Naive thymus-derived CD8-positive, alpha-beta T cell (primary cell): ENCODE results near the gene TRABD2B. TPM values are rescaled to one million over a fixed set of nuclear protein-coding genes. Genes with fewer than 3 reads are reported as not detected.
A peak's percentile ranks its signal among the peaks of the same experiment; 100 is the strongest.

ENCODE experiments used
- ATAC-seq, 2 donors: fragments of 150-1000 bp; cut with Tn5 transposase in 1 of 2; sonication (Bioruptor Pico), chemical (Tn5 transposase) in 1 of 2; 1 replicate in 1 of 2; 2 replicates in 1 of 2; pipeline ENCODE4 v1.10.0; 2021; ENCODE audit warnings: mild to moderate bottlenecking in 2 of 2, moderate library complexity in 2 of 2
- POLR2A ChIA-PET: fragments of 350-600 bp; sonication (Branson Sonifier 250); formaldehyde crosslinking; loops from one replicate; lab custom pipeline; 2021; ENCODE audit warnings: antibody characterized with exemption; lab: Charles Lee
- DNase-seq, 10 donors: peaks; one replicate each; pipeline versions ENCODE4 v3.0.0 to v3.0.0-alpha.2; 2020 to 2022
- H3K27ac Mint-ChIP-seq, 10 donors: one replicate each; pipeline ENCODE4 v1.8.0; 2020 to 2022; ENCODE audit warnings: mild to moderate bottlenecking in 10 of 10, mixed read lengths in 10 of 10, moderate library complexity in 4 of 10, inconsistent platforms in 1 of 10
- H3K27me3 Mint-ChIP-seq, 5 donors: one replicate each; pipeline ENCODE4 v1.8.0; 2021 to 2022; ENCODE audit warnings: mixed read lengths in 5 of 5
- H3K36me3 Mint-ChIP-seq, 3 donors: one replicate each; pipeline ENCODE4 v1.8.0; 2020 to 2022; ENCODE audit warnings: mixed read lengths in 3 of 3, mild to moderate bottlenecking in 2 of 3, inconsistent platforms in 1 of 3
- H3K4me1 Mint-ChIP-seq, 4 donors: one replicate each; pipeline ENCODE4 v1.8.0; 2021 to 2022; ENCODE audit warnings: mixed read lengths in 4 of 4
- H3K4me3 Mint-ChIP-seq, 10 donors: one replicate each; pipeline ENCODE4 v1.8.0; 2020 to 2022; ENCODE audit warnings: mild to moderate bottlenecking in 10 of 10, mixed read lengths in 10 of 10, moderate library complexity in 6 of 10, inconsistent platforms in 1 of 10
- H3K9me3 Mint-ChIP-seq, 9 donors: one replicate each; pipeline ENCODE4 v1.8.0; 2020 to 2022; ENCODE audit warnings: mixed read lengths in 9 of 9, mild to moderate bottlenecking in 3 of 9, inconsistent platforms in 1 of 9, moderate library complexity in 1 of 9
- polyA plus RNA-seq, 3 donors: library from polyadenylated mRNA; unstranded; fragments of 300-500 nt; fragmentation: Illumina TruSeq; gene quantifications; one replicate each; pipeline ENCODE4 v1.2.3, GENCODE V29; 2021
- total RNA-seq, 8 experiments: library from RNA in 2 of 8; stranded (reverse) in 2 of 8; gene quantifications; one replicate each; pipeline ENCODE4 v1.2.3 and lab custom pipeline; 2021 to 2026

The TRABD2B gene
- total and polyA plus RNA-seq, 5 experiments from 2014 or later: not detected

- POLR2A ChIA-PET: no interaction called here
- DNase-seq (no peak), ATAC-seq (no peak)
- H3K9me3 Mint-ChIP-seq: peaks cover 0 to 2% (median 0%) of the 10 kb centered on the region in 9 donors
- H3K4me1 Mint-ChIP-seq: peaks cover 3 to 12% (median 8%) of the 10 kb centered on the region in 4 donors
- H3K36me3 Mint-ChIP-seq: peaks cover 0 to 7% (median 0%) of the 10 kb centered on the region in 3 donors
- H3K4me3 Mint-ChIP-seq: peak overlapping the region in 9 of 10 donors; percentile 12 to 88 (median 71)
- peaks cover 33 to 82% (median 53%) of the 10 kb centered on the region in 5 donors for H3K27me3 Mint-ChIP-seq
- no peak overlapping the region for H3K27ac Mint-ChIP-seq
These were observed 1.7 kb downstream of the TRABD2B start for GRCh38 chr1:47995306-47996050.

- Mint-ChIP-seq H3K27me3 (peaks cover 32 to 69% (median 52%) of the 10 kb centered on the region in 5 donors), H3K4me1 (peaks cover 3 to 12% (median 8%) of the 10 kb centered on the region in 4 donors), H3K9me3 (peaks cover 0 to 2% (median 0%) of the 10 kb centered on the region in 9 donors), H3K36me3 (peaks cover 0 to 7% (median 0%) of the 10 kb centered on the region in 3 donors), H3K27ac (no peak overlapping the region), H3K4me3 (peak overlapping the region in 1 of 10 donors; percentile 10)
- DNase-seq: no peak
- no peak for ATAC-seq
- POLR2A ChIA-PET: no interaction called here
These were observed 3.1 kb downstream of the TRABD2B start for GRCh38 chr1:47993881-47994625.

DNA sequence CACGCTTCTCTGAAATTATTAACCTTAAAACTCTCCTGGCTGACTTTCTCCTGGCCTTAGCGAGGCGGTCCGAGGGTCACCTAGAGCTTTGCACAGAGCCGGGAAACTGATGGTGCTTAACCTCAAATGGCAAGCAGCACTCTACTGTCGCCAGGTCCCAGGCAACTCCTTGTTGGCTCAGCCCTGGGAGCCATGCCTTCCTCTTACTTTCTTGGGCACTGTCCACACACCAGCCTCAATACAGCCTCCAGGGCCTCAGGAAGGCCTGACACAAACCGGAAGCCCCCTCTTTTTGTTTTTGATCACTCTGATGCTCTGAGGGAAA is 3.8 kb downstream of the TRABD2B start:
- ATAC-seq: no peak
- H3K27ac Mint-ChIP-seq: no peak overlapping the region
- peaks cover 26 to 62% (median 46%) of the 10 kb centered on the region in 5 donors for H3K27me3 Mint-ChIP-seq

DNA sequence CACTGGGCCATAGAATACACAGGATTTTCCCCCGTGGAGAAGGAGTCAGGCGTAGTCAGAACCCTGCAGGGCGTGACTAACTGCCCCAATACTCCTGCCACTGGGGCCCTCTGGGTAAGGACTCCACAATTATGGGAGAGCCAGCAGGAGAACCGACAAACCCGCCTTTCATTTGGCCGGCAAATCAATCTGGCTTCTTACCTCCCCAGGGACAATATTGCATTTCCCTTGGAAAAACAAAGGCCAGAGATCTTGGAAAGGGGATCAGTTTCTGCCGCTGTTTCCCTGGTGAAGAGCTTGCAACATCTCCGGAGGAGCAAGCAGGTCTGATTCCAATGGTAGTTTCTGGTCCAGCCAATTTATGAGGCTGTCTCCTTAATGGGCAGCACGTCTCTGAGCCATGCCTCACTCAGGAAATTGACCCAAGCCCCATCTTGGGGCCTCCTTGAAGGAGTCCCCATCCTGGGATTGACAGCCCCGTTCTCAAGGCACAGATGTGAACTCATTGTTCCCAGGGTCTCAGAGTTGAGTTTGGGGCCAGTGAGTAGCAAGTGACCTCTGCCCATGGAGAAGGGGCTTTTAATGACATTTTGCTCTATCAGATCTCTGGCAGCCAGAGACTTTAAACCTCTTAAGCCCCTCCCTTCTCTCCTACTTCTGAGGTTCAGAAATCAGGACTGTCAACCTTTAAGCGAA is 4.3 kb downstream of the TRABD2B start:
- Mint-ChIP-seq H3K27me3 (peaks cover 25 to 57% (median 45%) of the 10 kb centered on the region in 5 donors), H3K9me3 (no peaks in the 10 kb centered on the region), H3K27ac (no peak overlapping the region), H3K36me3 (peaks cover 0 to 7% (median 0%) of the 10 kb centered on the region in 3 donors), H3K4me1 (peaks cover 3 to 10% (median 7%) of the 10 kb centered on the region in 4 donors), H3K4me3 (no peak overlapping the region)
- DNase-seq (no peak), ATAC-seq (no peak)
- POLR2A ChIA-PET: no interaction called here

More for the DNA sequence above, 3.8 kb downstream of the TRABD2B start:
- Mint-ChIP-seq H3K9me3 (peaks cover 0 to 2% (median 0%) of the 10 kb centered on the region in 9 donors), H3K36me3 (peaks cover 0 to 7% (median 0%) of the 10 kb centered on the region in 3 donors), H3K4me3 (no peak overlapping the region), H3K4me1 (peaks cover 3 to 12% (median 8%) of the 10 kb centered on the region in 4 donors)
- DNase-seq: no peak
- POLR2A ChIA-PET: no interaction called here

DNA sequence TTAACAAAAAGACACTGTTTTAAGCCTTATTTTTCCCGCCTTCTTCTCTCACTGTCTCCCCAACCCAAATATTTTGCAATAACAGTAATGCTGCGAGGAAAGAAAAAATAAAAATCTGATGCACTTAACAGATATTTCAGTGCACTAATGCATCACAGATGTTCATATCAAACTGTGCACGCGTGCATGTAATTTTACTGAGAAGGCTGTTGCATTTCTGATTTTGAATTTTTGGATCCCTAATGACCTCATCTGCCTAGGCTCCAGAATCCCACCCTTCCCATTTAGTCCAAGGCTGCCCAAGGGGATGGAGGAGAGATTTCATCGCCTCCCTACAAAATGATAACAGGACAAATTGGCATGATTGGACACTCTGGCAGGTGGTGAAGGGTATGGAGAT is 5.5 kb downstream of the TRABD2B start:
- DNase-seq: no peak
- H3K9me3 Mint-ChIP-seq: no peaks in the 10 kb centered on the region
- peaks cover 23 to 58% (median 43%) of the 10 kb centered on the region in 5 donors for H3K27me3 Mint-ChIP-seq
- peaks cover 0 to 7% (median 0%) of the 10 kb centered on the region in 3 donors for H3K36me3 Mint-ChIP-seq
- no peak overlapping the region for H3K27ac Mint-ChIP-seq
- POLR2A ChIA-PET: no interaction called here
- no peak for ATAC-seq
- H3K4me3 Mint-ChIP-seq: no peak overlapping the region
- peaks cover 2 to 9% (median 5%) of the 10 kb centered on the region in 4 donors for H3K4me1 Mint-ChIP-seq

DNA sequence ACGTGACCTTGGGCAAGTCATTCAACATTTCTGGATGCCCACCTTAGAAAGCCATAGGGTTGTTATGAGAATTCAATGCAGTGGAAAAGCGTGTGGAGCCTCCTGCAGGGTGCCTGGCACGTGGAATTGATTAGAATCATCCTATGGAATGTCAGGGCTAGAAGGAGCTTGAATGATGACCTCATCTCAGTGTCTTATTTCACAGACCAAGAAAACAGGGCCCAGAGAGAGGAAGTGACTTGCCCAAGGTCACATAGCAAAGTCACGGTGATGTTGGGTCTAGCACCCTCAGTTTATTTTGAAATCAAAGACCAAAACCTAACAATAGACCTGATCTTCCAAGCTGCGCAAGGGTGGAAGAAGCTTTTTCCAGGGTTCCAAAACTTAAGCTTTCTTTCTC is 6.0 kb downstream of the TRABD2B start:
- peaks cover 0 to 6% (median 0%) of the 10 kb centered on the region in 3 donors for H3K36me3 Mint-ChIP-seq
- ATAC-seq (no peak), DNase-seq (no peak)
- no peaks in the 10 kb centered on the region for H3K9me3 Mint-ChIP-seq
- no peak overlapping the region for H3K4me3 Mint-ChIP-seq
- POLR2A ChIA-PET: no interaction called here
- H3K27me3 Mint-ChIP-seq: peaks cover 25 to 58% (median 47%) of the 10 kb centered on the region in 5 donors
- peaks cover 1 to 6% (median 3%) of the 10 kb centered on the region in 4 donors for H3K4me1 Mint-ChIP-seq
- H3K27ac Mint-ChIP-seq: no peak overlapping the region

GRCh38 chr1:47990286-47990685 is 6.9 kb downstream of the TRABD2B start:
- no peaks in the 10 kb centered on the region for H3K36me3 Mint-ChIP-seq
- ATAC-seq: no peak
- POLR2A ChIA-PET: no interaction called here
- no peaks in the 10 kb centered on the region for H3K9me3 Mint-ChIP-seq
- no peak overlapping the region for H3K27ac Mint-ChIP-seq
- H3K4me1 Mint-ChIP-seq: no peaks in the 10 kb centered on the region
- no peak for DNase-seq
- peaks cover 18 to 58% (median 49%) of the 10 kb centered on the region in 5 donors for H3K27me3 Mint-ChIP-seq
- no peak overlapping the region for H3K4me3 Mint-ChIP-seq

- H3K27me3 Mint-ChIP-seq: peaks cover 18 to 61% (median 46%) of the 10 kb centered on the region in 5 donors
- H3K9me3 Mint-ChIP-seq: no peaks in the 10 kb centered on the region
- no peak for ATAC-seq
- peaks cover 0 to 7% (median 4%) of the 10 kb centered on the region in 4 donors for H3K4me1 Mint-ChIP-seq
- no peak overlapping the region for H3K27ac Mint-ChIP-seq
- H3K36me3 Mint-ChIP-seq: no peaks in the 10 kb centered on the region
- no peak overlapping the region for H3K4me3 Mint-ChIP-seq
- POLR2A ChIA-PET: no interaction called here
- no peak for DNase-seq
These were observed 9.6 kb downstream of the TRABD2B start for GRCh38 chr1:47987601-47988000.

- ATAC-seq (no peak), DNase-seq (no peak)
- H3K4me3 Mint-ChIP-seq: no peak overlapping the region
- H3K27me3 Mint-ChIP-seq: peaks cover 18 to 55% (median 46%) of the 10 kb centered on the region in 5 donors
- H3K27ac Mint-ChIP-seq: peak overlapping the region in 1 of 10 donors; percentile 57
- POLR2A ChIA-PET: no interaction called here
- no peaks in the 10 kb centered on the region for H3K36me3 Mint-ChIP-seq
- H3K9me3 Mint-ChIP-seq: no peaks in the 10 kb centered on the region
- H3K4me1 Mint-ChIP-seq: peaks cover 0 to 7% (median 4%) of the 10 kb centered on the region in 4 donors
These were observed 10.4 kb downstream of the TRABD2B start for GRCh38 chr1:47986761-47987200.

DNA sequence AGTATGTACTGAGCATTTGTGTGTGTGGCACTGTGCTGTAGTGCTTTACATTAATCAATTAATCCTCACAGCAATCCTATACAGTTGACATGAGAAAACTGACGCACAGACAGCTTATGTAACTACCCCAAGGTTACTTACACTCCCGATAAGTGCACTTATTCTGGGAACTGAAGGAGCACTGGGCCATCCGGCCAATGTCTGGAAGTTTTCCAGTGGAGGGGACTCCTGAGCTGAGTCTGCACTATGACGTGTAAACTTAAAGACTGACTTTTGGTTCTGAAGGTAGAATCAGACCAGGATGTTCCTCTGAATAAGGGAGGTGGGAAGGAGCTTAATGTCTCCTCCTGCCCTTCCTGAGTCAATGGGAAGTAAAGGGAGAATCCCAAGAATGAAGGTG is 12.2 kb downstream of the TRABD2B start:
- H3K4me1 Mint-ChIP-seq: peaks cover 0 to 7% (median 6%) of the 10 kb centered on the region in 4 donors
- H3K27me3 Mint-ChIP-seq: peaks cover 19 to 60% (median 49%) of the 10 kb centered on the region in 5 donors
- ATAC-seq (no peak), DNase-seq (no peak)
- H3K4me3 Mint-ChIP-seq: no peak overlapping the region
- H3K9me3 Mint-ChIP-seq: no peaks in the 10 kb centered on the region
- H3K36me3 Mint-ChIP-seq: no peaks in the 10 kb centered on the region
- H3K27ac Mint-ChIP-seq: no peak overlapping the region
- POLR2A ChIA-PET: no interaction called here

DNA sequence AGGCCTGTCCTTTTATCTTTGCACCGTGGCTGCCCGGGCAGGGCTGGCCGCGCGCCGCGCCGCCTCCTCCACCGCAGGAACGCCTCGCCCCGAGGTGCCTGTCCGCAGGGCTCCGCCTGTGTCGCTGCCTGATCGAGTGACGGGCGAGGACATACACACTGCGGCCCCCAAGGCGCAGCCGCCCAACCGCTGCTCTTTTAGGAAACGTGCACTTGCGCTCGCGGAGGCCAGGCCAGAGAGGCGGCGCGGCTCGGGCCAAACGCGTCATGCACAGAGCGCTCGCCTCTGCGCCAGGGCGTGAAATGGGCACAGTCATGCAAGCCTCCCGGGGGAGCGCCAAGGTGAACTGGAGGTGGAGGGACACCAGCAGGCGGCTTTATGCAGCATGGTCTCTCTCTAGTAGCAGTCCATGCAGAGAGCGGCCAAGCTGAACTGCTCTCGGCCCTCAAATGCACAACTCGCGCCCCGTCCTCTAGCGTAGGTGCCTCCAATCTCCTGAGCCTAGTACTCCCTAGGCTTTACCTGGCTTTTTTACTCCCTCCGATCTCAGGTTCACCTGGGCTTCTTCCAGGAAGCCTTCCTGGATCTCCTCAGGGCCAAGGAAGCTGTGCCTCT is 12.9 kb downstream of the TRABD2B start:
- POLR2A ChIA-PET: interaction anchor here (0.6 kb wide), 1 partner anchor 17 kb away, joined by 5 read pairs; no protein-coding TSS in a partner anchor

GRCh38 chr1:47983691-47984090 is 13.5 kb downstream of the TRABD2B start:
- no peak for ATAC-seq
- no peaks in the 10 kb centered on the region for H3K36me3 Mint-ChIP-seq
- H3K27me3 Mint-ChIP-seq: peaks cover 18 to 60% (median 49%) of the 10 kb centered on the region in 5 donors
- DNase-seq: no peak
- H3K4me1 Mint-ChIP-seq: peaks cover 0 to 7% (median 6%) of the 10 kb centered on the region in 4 donors
- no peaks in the 10 kb centered on the region for H3K9me3 Mint-ChIP-seq
- H3K4me3 Mint-ChIP-seq: peak overlapping the region in 1 of 10 donors; percentile 26
- H3K27ac Mint-ChIP-seq: peak overlapping the region in 1 of 10 donors; percentile 35
- POLR2A ChIA-PET: interaction anchor here (0.6 kb wide), 2 partner anchors 17 to 72 kb away, joined by 3 to 5 read pairs; no protein-coding TSS in a partner anchor

More for the DNA sequence above, 12.9 kb downstream of the TRABD2B start:
- Mint-ChIP-seq H3K4me3 (no peak overlapping the region), H3K36me3 (no peaks in the 10 kb centered on the region), H3K27ac (peak overlapping the region in 1 of 10 donors; percentile 35), H3K4me1 (peaks cover 0 to 7% (median 6%) of the 10 kb centered on the region in 4 donors), H3K27me3 (peaks cover 18 to 60% (median 49%) of the 10 kb centered on the region in 5 donors), H3K9me3 (no peaks in the 10 kb centered on the region)
- ATAC-seq: no peak
- DNase-seq: no peak
